Gastroesophageal sphincter (tissue), 4 donors: ENCODE data around the gene NHLRC2. TPM values are rescaled to one million over a fixed set of nuclear protein-coding genes. Genes with fewer than 3 reads are reported as not detected.

Experiments used
- ATAC-seq: fragments of 150-250 bp; one replicate; pipeline ENCODE4 v1.9.1; 2016; ENCODE audit warnings: mild to moderate bottlenecking, moderate library complexity
- H3K27ac ChIP-seq, 4 donors: fragments of 200-600 bp; sonication (generic) in 3 of 4; 1 replicate in 3 of 4; 2 replicates in 1 of 4; pipeline ENCODE4 v1.5.1; 2016 to 2019
- H3K27me3 ChIP-seq: fragments of 200-600 bp; sonication (generic); one replicate; pipeline ENCODE4 v1.5.1; 2019
- H3K36me3 ChIP-seq, 2 donors: fragments of 200-600 bp; sonication (generic); one replicate each; pipeline ENCODE4 v1.5.1; 2019; ENCODE audit warnings: control low read depth in 1 of 2
- H3K4me1 ChIP-seq, 3 donors: fragments of 200-600 bp; sonication (generic); 1 replicate in 2 of 3; 2 replicates in 1 of 3; pipeline ENCODE4 v1.5.1; 2016 to 2019; ENCODE audit warnings: control low read depth in 2 of 3
- H3K4me3 ChIP-seq, 2 donors: fragments of 200-600 bp; sonication (generic); one replicate each; pipeline ENCODE4 v1.5.1; 2019; ENCODE audit warnings: mild to moderate bottlenecking in 1 of 2, moderate library complexity in 1 of 2
- H3K9me3 ChIP-seq, 3 donors: fragments of 200-600 bp; sonication (generic); one replicate each; pipeline ENCODE4 v1.5.1; 2017 to 2019; ENCODE audit warnings: control low read depth in 2 of 3
- EP300 ChIP-seq: sonication (generic); formaldehyde crosslinking; IDR thresholded peaks from one replicate; pipeline ENCODE4 v1.6.1; 2017; ENCODE audit warnings: antibody characterized with exemption, mild to moderate bottlenecking
- POLR2A ChIP-seq, 2 donors: fragments of 450-650 bp; IDR thresholded peaks; one replicate each; pipeline ENCODE4 v1.6.1; 2017; ENCODE audit warnings: antibody characterized with exemption in 2 of 2, mild to moderate bottlenecking in 2 of 2, moderate library complexity in 1 of 2
- POLR2AphosphoS5 ChIP-seq: sonication (generic); formaldehyde crosslinking; IDR thresholded peaks from one replicate; pipeline ENCODE4 v1.6.1; 2017; ENCODE audit warnings: antibody characterized with exemption
- WGBS, 2 donors: methylation state at CpG; one replicate each; pipeline ENCODE4 v1.1.5; 2018; ENCODE audit warnings: low coverage in 1 of 2; 5-methylcytosine and 5-hydroxymethylcytosine counted together
- total RNA-seq, 4 donors: library from RNA; depleted of rRNA; stranded (reverse); fragments of >200 nt; gene quantifications; one replicate each; pipeline ENCODE4 v1.1.0, GENCODE V29; 2016
- TF ChIP-seq, protein P1 (sequence below), 4 experiments: fragments of 200-600 bp in 2 of 4; fragments of 450-650 bp in 2 of 4; sonication (generic) in 1 of 4; IDR thresholded peaks; one replicate each; pipeline ENCODE4 v1.5.1; 2017 to 2019; ENCODE audit warnings: antibody characterized with exemption in 4 of 4, mild to moderate bottlenecking in 2 of 4, moderate library complexity in 2 of 4

Gene NHLRC2
- total RNA-seq, 4 donors from 2014 or later: 41.2 to 80.9 (median 62.1) TPM

- no peak overlapping the region for H3K4me3 ChIP-seq
- no peak for TF ChIP-seq POLR2AphosphoS5
- TF ChIP-seq POLR2A (IDR thresholded peaks at IDR 0.05): no peak
- TF ChIP-seq EP300: no peak
- TF ChIP-seq, protein P1, sequence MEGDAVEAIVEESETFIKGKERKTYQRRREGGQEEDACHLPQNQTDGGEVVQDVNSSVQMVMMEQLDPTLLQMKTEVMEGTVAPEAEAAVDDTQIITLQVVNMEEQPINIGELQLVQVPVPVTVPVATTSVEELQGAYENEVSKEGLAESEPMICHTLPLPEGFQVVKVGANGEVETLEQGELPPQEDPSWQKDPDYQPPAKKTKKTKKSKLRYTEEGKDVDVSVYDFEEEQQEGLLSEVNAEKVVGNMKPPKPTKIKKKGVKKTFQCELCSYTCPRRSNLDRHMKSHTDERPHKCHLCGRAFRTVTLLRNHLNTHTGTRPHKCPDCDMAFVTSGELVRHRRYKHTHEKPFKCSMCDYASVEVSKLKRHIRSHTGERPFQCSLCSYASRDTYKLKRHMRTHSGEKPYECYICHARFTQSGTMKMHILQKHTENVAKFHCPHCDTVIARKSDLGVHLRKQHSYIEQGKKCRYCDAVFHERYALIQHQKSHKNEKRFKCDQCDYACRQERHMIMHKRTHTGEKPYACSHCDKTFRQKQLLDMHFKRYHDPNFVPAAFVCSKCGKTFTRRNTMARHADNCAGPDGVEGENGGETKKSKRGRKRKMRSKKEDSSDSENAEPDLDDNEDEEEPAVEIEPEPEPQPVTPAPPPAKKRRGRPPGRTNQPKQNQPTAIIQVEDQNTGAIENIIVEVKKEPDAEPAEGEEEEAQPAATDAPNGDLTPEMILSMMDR (IDR thresholded peaks at IDR 0.05): no peak
- no peak for ATAC-seq
These were observed 10.4 kb upstream of the NHLRC2 start for GRCh38 chr10:113843972-113844485.

DNA sequence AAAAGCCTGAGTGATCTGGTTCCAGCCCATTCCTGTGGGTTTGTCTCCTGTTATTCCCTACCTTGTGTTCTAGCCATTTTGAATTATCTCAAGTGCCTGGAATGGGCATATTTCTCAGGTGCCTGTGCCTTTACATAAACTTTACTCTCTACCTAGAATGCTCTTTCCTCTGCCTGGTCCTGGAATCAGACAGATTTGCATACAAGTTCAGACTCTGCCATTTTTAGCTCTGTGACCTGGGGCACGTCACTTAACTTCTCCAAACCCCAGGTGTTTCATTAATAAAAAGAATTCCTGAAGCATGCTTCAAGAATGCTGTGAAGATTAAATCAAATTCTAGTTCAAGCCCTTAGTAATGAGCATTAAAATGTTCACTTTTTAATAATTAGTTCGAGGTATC is 8.4 kb upstream of the NHLRC2 start:
- H3K4me3 ChIP-seq: no peak overlapping the region
- TF ChIP-seq POLR2A (IDR thresholded peaks at IDR 0.05) (no peak), POLR2AphosphoS5 (no peak), EP300 (no peak)
- TF ChIP-seq, protein P1 (IDR thresholded peaks at IDR 0.05): no peak
- no peaks in the 10 kb centered on the region for H3K9me3 ChIP-seq
- ATAC-seq: no peak
- H3K4me1 ChIP-seq: peaks cover 0 to 17% (median 0%) of the 10 kb centered on the region in 3 donors
- WGBS, 2 donors: 94 to 97% methylated on average over 2 of the region's 2 CpGs
- no peaks in the 10 kb centered on the region for H3K27me3 ChIP-seq
- peaks cover 0 to 41% of the 10 kb centered on the region in 2 donors for H3K36me3 ChIP-seq
- H3K27ac ChIP-seq: no peak overlapping the region

More at GRCh38 chr10:113843972-113844485, 10.4 kb upstream of the NHLRC2 start:
- H3K27ac ChIP-seq: peak overlapping the region in 1 of 4 donors; percentile 18
- WGBS, 2 donors: 36 to 55% methylated on average over 5 to 6 of the region's 6 CpGs
- peaks cover 0 to 55% of the 10 kb centered on the region in 2 donors for H3K36me3 ChIP-seq
- H3K4me1 ChIP-seq: peaks cover 0 to 9% (median 0%) of the 10 kb centered on the region in 3 donors
- no peaks in the 10 kb centered on the region for H3K9me3 ChIP-seq
- H3K27me3 ChIP-seq: no peaks in the 10 kb centered on the region

DNA sequence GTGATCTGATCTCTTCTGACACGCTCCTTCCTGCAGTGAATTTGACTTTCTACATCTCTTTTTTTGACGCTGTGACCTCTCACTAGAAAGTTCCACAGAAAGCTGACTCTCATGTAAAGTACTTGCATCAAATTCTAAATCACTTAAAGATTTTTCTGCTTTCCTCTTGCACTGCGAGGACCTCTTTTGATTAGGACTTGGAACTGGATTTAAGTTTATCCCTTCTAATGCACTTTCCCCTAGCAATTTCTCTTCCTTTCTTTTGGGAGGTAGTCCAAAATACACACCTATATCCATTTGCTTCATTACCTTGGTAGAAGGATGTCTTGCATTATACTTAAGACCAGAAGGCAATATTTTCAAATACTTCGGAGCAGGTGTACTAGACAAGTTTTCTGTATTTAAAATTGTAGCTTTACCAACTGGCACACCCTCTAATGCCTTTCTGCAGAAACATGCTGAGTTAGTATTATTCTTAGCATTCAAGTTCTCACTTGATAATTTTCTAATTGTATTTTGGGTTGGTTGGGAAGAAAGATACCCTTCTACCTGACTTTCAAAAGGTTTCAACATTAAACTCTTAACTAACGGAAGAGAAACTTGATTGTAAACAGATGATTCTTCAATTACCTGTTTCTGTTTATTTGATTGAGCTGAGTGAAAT is 5.2 kb upstream of the NHLRC2 start:
- ATAC-seq: no peak
- no peak for TF ChIP-seq EP300
- TF ChIP-seq POLR2A (IDR thresholded peaks at IDR 0.05): no peak
- TF ChIP-seq, protein P1 (IDR thresholded peaks at IDR 0.05): no peak
- no peak for TF ChIP-seq POLR2AphosphoS5
- no peaks in the 10 kb centered on the region for H3K27me3 ChIP-seq
- H3K9me3 ChIP-seq: no peaks in the 10 kb centered on the region
- peaks cover 0 to 42% (median 0%) of the 10 kb centered on the region in 3 donors for H3K4me1 ChIP-seq
- H3K27ac ChIP-seq: no peak overlapping the region
- H3K36me3 ChIP-seq: peaks cover 0 to 22% of the 10 kb centered on the region in 2 donors
- no peak overlapping the region for H3K4me3 ChIP-seq
- WGBS, 2 donors: 85 to 87% methylated on average over 4 to 5 of the region's 5 CpGs

DNA sequence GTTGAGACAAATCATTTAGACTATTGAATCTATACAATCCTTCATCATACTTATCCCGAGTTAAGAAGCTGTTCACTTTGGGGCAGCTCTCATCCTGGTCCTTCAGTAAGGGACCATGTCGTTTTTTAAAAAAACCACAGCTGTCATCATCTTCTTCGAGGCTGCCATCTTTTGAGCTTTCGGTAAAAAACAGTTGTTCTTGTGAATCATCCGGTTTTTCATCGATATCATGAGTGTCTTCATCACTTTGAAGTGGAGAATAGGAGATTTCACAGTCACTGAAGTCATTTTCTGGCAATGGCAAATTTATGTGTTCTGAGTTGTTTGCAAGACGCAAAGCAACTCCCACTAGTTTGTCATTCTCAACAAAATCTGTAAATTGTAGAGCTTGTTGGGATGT is 4.5 kb upstream of the NHLRC2 start:
- Histone ChIP-seq H3K27ac (no peak overlapping the region), H3K9me3 (no peaks in the 10 kb centered on the region), H3K4me1 (peaks cover 0 to 42% (median 0%) of the 10 kb centered on the region in 3 donors), H3K36me3 (peaks cover 0 to 16% of the 10 kb centered on the region in 2 donors), H3K27me3 (no peaks in the 10 kb centered on the region), H3K4me3 (no peak overlapping the region)
- no peak for ATAC-seq
- 91 to 92% methylated on average over 6 to 7 of the region's 7 CpGs for WGBS, 2 donors
- TF ChIP-seq EP300: no peak
- no peak for TF ChIP-seq POLR2A (IDR thresholded peaks at IDR 0.05)
- TF ChIP-seq, protein P1 (IDR thresholded peaks at IDR 0.05): no peak
- no peak for TF ChIP-seq POLR2AphosphoS5

DNA sequence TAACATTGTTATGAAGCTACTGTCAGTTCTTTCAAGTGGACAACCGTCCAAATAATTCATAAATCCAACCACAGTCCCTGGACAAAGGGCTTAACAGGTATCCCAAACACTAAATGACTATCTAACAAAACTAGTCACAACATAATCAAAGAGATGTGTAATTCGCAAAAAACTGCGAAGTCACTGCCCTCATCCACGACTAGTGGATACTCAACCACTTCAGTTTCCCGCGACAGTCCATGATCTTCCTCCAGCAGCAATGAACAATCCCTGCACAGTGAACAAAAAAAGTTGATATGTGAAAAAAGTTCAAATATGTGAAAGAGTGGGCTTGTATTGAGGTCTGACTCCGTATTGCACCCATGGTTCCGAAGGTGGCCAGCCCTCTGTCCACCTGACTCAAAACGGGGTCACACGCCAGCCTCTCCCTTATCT is 866 bp upstream of the NHLRC2 start:
- Histone ChIP-seq H3K36me3 (peaks cover 0 to under 1% of the 10 kb centered on the region in 2 donors), H3K27ac (peak overlapping the region; percentile 82 to 95 (median 92)), H3K27me3 (no peaks in the 10 kb centered on the region), H3K4me1 (peaks cover 13 to 70% (median 14%) of the 10 kb centered on the region in 3 donors), H3K9me3 (no peaks in the 10 kb centered on the region), H3K4me3 (peak overlapping the region; percentile 66 to 69)
- peak; percentile 32 for ATAC-seq
- no peak for TF ChIP-seq POLR2A (IDR thresholded peaks at IDR 0.05)
- TF ChIP-seq, protein P1 (IDR thresholded peaks at IDR 0.05): no peak
- no peak for TF ChIP-seq EP300
- TF ChIP-seq POLR2AphosphoS5: no peak
- WGBS, 2 donors: 23 to 37% methylated on average over 8 to 10 of the region's 10 CpGs
